ENCODE data around the gene CYP2W1.

DNA sequence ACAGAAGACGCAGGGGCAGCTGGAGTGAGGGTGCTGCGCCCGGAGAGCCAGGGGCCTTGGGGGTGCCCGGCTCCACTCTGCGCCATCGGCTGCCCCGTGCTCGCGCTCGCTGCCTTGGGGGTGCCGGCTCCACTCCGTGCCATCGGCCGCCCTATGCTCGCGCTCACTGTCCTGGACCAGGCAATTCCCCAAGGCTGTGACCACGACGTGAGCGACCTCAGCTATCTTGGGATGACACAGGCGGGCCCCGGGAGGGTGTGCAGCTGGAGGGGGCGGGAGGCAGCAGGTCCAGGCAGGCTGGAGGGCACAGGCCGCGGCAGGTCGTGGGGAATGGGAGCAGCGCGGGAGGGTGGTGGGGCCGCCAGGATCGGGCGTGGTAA, 29.7 kb downstream of the CYP2W1 start:
- TF ChIP-seq, protein P1, sequence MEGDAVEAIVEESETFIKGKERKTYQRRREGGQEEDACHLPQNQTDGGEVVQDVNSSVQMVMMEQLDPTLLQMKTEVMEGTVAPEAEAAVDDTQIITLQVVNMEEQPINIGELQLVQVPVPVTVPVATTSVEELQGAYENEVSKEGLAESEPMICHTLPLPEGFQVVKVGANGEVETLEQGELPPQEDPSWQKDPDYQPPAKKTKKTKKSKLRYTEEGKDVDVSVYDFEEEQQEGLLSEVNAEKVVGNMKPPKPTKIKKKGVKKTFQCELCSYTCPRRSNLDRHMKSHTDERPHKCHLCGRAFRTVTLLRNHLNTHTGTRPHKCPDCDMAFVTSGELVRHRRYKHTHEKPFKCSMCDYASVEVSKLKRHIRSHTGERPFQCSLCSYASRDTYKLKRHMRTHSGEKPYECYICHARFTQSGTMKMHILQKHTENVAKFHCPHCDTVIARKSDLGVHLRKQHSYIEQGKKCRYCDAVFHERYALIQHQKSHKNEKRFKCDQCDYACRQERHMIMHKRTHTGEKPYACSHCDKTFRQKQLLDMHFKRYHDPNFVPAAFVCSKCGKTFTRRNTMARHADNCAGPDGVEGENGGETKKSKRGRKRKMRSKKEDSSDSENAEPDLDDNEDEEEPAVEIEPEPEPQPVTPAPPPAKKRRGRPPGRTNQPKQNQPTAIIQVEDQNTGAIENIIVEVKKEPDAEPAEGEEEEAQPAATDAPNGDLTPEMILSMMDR (IDR thresholded peaks at IDR 0.05): no peak
- TF ChIP-seq IRF2 (CRISPR knock-in tag; IDR thresholded peaks at IDR 0.05; ENCODE audit: borderline replicate concordance, low read depth) (no peak), TEAD4 (CRISPR knock-in tag; IDR thresholded peaks at IDR 0.05) (no peak), ZNF232 (CRISPR knock-in tag; IDR thresholded peaks at IDR 0.05) (no peak), SP1 (CRISPR knock-in tag; conservative IDR thresholded peaks at IDR 0.05) (no peak)
- TF ChIP-seq, protein P2, sequence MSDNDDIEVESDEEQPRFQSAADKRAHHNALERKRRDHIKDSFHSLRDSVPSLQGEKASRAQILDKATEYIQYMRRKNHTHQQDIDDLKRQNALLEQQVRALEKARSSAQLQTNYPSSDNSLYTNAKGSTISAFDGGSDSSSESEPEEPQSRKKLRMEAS (CRISPR knock-in tag; IDR thresholded peaks at IDR 0.05): no peak
